GM21447 (cell line): ENCODE measurements around the gene YES1.

ENCODE experiments used
- ATAC-seq: cut with Tn5 transposase; IDR thresholded peaks from one replicate; pipeline ENCODE4 v1.9.1; 2021; ENCODE audit not compliant: unreplicated experiment

YES1 gene

GRCh38 chr18:811892-812375, at the start of gene YES1:
Gene YES1 (minus strand): TSS chr18:812242. CDS start chr18:756827, 55,415 bp downstream.
- ATAC-seq: peak; percentile 42

GRCh38 chr18:857986-858385, 45.9 kb upstream of the YES1 start:
- ATAC-seq: no peak

GRCh38 chr18:853471-853870, 41.4 kb upstream of the YES1 start:
- no peak for ATAC-seq

GRCh38 chr18:850960-851359, 38.9 kb upstream of the YES1 start:
- no peak for ATAC-seq

GRCh38 chr18:849021-849420, 37.0 kb upstream of the YES1 start:
- ATAC-seq: no peak

GRCh38 chr18:848062-848861, 36.2 kb upstream of the YES1 start:
- ATAC-seq: no peak

GRCh38 chr18:845152-845819, 33.2 kb upstream of the YES1 start:
- ATAC-seq: no peak

- no peak for ATAC-seq
Measured at GRCh38 chr18:841647-842370, 29.8 kb upstream of the YES1 start.

GRCh38 chr18:840516-840915, 28.5 kb upstream of the YES1 start:
- ATAC-seq: no peak

- ATAC-seq: no peak
Measured at GRCh38 chr18:840023-840408, 28.0 kb upstream of the YES1 start.

GRCh38 chr18:839224-840022, 27.4 kb upstream of the YES1 start:
- ATAC-seq: peak; percentile 98

GRCh38 chr18:837922-838321, 25.9 kb upstream of the YES1 start:
- no peak for ATAC-seq

GRCh38 chr18:834082-834720, 22.2 kb upstream of the YES1 start:
- ATAC-seq: no peak

- ATAC-seq: no peak
Measured at GRCh38 chr18:833197-833596, 21.2 kb upstream of the YES1 start.

GRCh38 chr18:832085-832681, 20.1 kb upstream of the YES1 start:
- ATAC-seq: no peak

GRCh38 chr18:830315-830901, 18.4 kb upstream of the YES1 start:
- ATAC-seq: peak; percentile 70

- ATAC-seq: no peak
Measured at GRCh38 chr18:829432-829831, 17.4 kb upstream of the YES1 start.

GRCh38 chr18:827093-827677, 15.1 kb upstream of the YES1 start:
- no peak for ATAC-seq

- no peak for ATAC-seq
Measured at GRCh38 chr18:825891-826585, 14.0 kb upstream of the YES1 start.
